HG03045 (cell line): ENCODE data around the gene MAP2.
"Not testable (repeated sequence)": the region's sequence is repeated elsewhere in the genome, so short reads cannot be mapped to it uniquely, and the experiment has no call there.

Experiments
- ATAC-seq: cut with Tn5 transposase; IDR thresholded peaks from one replicate; pipeline ENCODE4 v1.9.1; 2021; ENCODE audit warnings: mild to moderate bottlenecking, moderate library complexity; ENCODE audit not compliant: unreplicated experiment

Gene MAP2

DNA sequence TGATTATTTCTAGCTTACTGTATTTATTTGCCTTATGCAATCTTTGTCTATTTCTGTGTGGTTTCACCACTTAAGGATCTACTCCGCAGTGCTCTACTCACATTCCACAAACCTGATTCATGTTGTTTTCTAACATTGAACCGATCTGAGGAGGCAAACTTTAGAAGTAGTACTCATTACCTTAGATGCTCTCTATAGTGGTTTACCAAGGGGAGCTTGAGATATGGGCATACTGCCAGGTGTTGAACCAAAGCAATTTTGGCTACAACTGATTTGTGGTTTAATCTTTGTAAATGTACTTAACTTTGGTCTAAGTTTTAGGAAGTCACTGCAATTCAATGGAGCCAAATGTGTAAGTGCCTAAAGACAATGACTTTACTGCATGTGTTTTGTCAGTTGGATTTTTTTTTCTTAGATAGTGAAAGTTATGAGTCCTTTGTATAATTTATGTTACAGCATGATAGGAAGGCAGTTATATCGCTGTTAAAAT, 50.1 kb downstream of the MAP2 start:
- ATAC-seq = no peak

GRCh38 chr2:209474960-209475359, 51.1 kb downstream of the MAP2 start:
- no peak for ATAC-seq

DNA sequence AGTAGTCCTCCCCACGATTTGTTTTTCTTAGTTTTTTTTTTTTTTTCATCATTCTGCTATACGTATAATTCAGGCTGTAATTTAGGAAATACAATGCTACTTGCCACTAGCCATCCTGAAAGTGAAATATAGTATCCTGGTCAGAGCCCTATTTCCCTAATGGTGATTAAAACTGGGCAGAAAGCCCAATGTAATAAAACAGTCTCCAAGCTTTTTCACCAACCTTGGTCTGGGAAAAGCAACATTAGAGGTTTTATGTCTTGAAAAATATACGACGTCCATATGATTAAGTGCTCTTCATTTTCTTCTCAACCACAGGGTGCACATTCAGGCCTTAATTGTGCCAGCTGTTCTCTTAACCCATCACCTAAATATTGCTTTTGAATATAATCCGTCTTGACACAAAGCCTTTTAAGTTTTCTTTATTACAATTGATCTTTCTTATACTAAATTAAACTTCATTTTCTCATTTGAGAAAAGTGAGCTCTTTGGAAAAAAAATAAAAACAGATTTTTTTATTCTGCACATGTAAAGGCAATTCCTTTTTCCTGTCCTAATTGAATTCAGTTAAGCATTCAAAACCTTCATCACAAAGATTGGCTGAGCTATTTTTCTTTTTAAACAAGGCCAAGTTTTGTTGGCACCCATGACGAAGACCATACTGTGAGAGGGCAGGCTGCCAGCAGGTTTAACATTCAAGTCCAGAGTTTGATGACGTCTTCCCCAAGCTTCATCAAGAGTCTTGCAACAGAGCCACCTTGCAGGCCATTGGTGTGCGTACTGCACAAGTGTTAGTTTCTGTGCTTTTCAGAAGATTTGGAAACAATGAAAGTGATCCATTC, 52.7 kb downstream of the MAP2 start:
- no peak for ATAC-seq

DNA sequence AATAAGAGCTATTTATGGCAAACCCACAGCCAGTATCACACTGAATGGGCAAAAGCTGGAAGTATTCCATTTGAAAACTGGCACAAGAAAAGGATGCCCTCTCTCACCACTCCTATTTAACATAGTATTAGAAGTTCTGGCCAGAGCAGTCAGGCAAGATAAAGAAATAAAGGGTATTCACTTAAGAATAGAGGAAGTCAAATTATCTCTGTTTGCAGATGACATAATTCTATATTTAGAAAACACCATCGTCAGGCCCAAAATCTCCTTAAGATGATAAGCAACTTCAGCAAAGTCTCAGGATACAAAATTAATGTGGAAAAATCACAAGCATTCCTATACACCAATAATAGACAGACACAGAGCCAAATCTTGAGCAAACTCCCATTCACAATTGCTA, 68.4 kb downstream of the MAP2 start:
- not testable (repeated sequence) for ATAC-seq

- not testable (repeated sequence) for ATAC-seq
Measured at GRCh38 chr2:209495068-209495620, 71.3 kb downstream of the MAP2 start.

- ATAC-seq = no peak
Measured at GRCh38 chr2:209495855-209496585, 72.2 kb downstream of the MAP2 start.

DNA sequence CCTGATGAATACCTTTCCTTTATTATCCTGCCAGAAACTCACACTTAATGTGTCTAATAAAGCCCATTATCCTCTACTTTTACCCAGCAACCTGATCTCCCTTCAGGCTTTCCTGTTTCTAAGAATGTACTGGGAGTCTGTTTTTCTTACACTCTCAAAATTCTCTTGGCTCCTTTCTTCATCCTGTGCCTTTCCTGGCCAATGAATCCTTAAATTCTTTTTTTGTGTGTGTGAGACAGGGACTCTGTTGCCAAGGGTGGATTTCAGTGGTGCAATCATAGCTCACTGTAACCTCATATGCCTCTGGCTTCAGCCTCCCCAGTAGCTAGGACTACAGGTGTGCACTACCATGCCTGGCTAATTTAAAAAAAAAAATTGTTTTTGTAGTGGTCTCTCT, 72.7 kb downstream of the MAP2 start:
- no peak for ATAC-seq

DNA sequence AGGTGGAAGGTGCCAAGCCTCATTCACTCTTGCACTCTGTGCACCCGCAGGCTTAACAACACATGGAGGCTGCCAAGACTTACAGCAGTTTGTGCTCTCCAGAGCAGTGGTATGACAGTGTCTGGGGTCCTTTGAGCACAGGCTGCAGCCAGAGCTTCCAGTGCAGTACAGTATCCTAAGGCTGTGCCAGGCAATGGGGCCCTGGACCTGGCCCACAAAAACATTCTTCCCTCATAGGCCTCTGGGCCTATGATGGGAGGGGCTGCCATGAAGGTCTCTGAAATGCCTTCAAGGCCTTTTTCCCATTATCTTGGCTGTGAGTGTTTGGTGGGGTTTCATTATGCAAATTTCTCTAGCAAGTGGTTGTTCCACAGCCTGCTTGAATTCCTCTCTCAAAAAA, 74.8 kb downstream of the MAP2 start:
- ATAC-seq = no peak

- no peak for ATAC-seq
Measured at GRCh38 chr2:209499069-209499468, 75.2 kb downstream of the MAP2 start.

- ATAC-seq = no peak
Measured at GRCh38 chr2:209501579-209501978, 77.7 kb downstream of the MAP2 start.

GRCh38 chr2:209505410-209505809, 81.6 kb downstream of the MAP2 start:
- ATAC-seq = no peak

DNA sequence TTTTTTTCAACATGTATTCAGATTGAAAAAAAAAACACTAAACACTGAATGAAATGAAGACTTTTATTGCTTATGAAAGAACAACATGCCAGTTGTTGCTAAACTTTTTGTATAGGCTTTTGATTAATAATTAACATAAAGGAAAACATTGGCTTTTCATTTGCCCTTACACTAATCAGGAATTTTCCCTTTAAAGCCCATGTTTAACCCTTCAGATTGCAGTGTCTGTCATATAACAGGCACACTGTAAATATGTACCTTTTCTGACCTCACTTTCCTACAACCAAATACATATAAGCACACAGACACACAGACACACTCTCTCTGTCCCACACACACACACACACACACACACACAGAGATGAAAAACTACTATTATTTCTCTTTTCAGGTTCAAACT, 84.4 kb downstream of the MAP2 start:
- no peak for ATAC-seq

- ATAC-seq = no peak
Measured at GRCh38 chr2:209511637-209512036, 87.8 kb downstream of the MAP2 start.

DNA sequence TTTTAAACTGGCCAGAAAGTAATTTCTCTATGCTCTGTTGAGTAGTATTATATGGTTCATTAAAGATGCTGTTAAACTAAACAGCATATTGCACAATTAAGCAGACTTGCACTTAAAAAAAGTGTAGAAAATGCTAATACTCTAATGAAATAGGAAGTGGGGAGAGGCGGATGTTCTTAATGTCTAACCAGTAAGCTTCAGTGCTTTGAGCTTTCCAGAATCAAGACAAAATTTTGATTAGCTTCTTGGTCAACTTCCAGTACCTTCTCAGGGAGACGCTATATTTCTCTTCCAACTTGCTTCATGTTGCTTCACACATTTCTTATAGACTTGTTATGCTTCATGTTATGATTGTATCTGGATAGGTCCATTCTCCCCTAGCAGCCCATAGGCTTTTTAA, 89.1 kb downstream of the MAP2 start:
- no peak for ATAC-seq

GRCh38 chr2:209517436-209517835, 93.6 kb downstream of the MAP2 start:
- no peak for ATAC-seq

DNA sequence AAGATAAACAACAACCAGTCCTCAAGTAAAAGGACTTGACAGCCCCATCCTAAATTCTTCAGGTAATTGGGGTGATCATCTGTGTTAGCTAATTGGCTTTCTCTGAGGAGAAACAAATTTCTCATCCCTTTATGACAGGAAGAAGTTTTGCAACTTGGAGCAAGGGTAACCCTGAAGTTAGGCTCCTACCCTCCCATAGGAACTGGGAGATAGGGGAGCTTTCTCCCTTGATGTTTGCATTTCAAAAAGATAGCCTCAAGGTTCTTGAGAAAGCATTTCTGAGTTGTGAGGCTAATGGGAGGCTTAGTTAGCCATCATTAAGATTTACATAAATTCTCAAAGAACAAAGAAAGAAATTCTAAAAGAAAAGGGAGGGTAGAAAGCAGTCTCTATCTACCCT, 95.4 kb downstream of the MAP2 start:
- ATAC-seq = no peak

- no peak for ATAC-seq
Measured at GRCh38 chr2:209519906-209520305, 96.1 kb downstream of the MAP2 start.

DNA sequence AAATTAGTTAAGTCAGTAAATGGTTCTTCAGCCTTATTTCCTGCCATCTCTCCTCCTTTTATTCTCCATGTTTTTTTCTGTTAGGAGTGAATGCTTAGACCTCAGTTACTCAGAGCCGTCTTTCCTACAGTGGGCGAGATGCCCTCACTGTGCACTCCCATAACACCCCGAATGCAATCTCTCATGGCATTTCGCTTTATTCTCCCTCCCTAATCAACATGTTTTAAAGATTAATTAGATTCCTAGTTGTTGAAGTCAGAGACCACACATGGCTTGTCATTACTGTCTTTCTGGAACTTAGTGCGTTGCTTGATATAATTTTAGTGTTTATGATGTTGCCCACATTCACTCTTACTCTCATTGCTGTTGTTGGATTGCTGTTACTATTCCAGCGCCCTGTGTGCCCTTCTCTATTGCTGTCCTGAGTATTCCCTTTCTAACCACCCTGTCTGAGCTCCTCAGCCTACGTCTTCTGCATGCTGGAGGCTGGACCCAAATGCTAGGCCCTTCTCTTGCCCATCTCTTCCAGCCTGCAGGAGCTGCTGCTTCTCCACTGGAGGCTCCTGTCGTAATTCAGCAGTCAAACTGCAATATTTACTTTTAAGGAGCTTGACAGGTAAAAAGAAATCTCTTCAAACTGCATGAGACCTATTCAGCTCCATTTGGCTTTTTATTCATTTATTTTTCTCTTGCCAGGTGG, 99.3 kb downstream of the MAP2 start:
- ATAC-seq = no peak

- no peak for ATAC-seq
Measured at GRCh38 chr2:209523867-209524266, 100.0 kb downstream of the MAP2 start.

- ATAC-seq = no peak
Measured at GRCh38 chr2:209525331-209525730, 101.5 kb downstream of the MAP2 start.

DNA sequence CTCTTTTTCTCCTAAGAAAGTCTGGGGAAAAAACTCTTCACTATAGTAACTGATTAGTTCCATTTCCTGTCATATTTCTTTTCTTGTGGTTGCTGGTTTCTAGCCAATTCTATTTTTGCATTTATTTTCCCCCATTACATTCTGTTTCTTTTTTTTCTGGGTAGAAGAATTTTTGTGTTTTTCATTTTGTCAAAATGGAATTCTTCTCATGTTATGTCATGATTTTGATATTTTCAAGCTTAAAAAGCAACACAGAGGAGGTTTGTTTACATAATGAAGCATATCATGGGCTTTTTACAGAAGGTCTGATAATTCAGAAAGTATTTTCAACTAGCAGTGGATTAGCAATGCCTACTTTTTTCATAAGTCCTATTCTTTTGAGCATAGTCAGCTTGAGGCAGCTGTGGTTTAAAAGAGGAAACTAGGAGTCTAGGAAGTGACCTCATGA, 102.0 kb downstream of the MAP2 start:
- ATAC-seq = no peak
